ENCODE data around the gene ROCK1. TPM values are rescaled to one million over a fixed set of nuclear protein-coding genes. Genes with fewer than 3 reads are reported as not detected.

ROCK1 gene
- total and polyA plus RNA-seq, 2 donors (not counting 3 experiments of a cell fraction or from before 2014, with no cell fraction given) = 5.3 to 53.0 TPM

GRCh38 chr18:21057112-21057511 lies 54.5 kb downstream of the ROCK1 start:
- no peak for DNase-seq (ENCODE audit: low read depth, low spot score)
- no peaks in the 10 kb centered on the region for H3K9me3 ChIP-seq (replicated peaks; ENCODE audit: control insufficient read depth, insufficient read depth, low read length)
- no peak for TF ChIP-seq POLR2AphosphoS5 (IDR thresholded peaks at IDR 0.05; ENCODE audit: insufficient read depth, low read depth, low read length)
- TF ChIP-seq FOS (IDR thresholded peaks at IDR 0.05; ENCODE audit: borderline replicate concordance, insufficient read depth, low read length) = no peak
- no peak for TF ChIP-seq POLR2A (IDR thresholded peaks at IDR 0.05; ENCODE audit: low read depth, low read length)
- TF ChIP-seq MYC (IDR thresholded peaks at IDR 0.05; ENCODE audit: low read depth, low read length) = no peak
- TF ChIP-seq JUN (IDR thresholded peaks at IDR 0.05; ENCODE audit: borderline replicate concordance, insufficient read depth, insufficient read length, low read depth) = no peak
- no peak for TF ChIP-seq CTCF (IDR thresholded peaks at IDR 0.05; ENCODE audit: extremely low read depth in 1 of 2, insufficient read depth in 1 of 2, low read depth in 1 of 2, low read length in 2 of 2)
- TF ChIP-seq MAX (IDR thresholded peaks at IDR 0.05; ENCODE audit: insufficient read depth, insufficient read length) = no peak
- no peak for TF ChIP-seq GATA2 (IDR thresholded peaks at IDR 0.05; ENCODE audit: insufficient read depth, insufficient read length, low read depth, low read length)
- TF ChIP-seq EZH2 (IDR thresholded peaks at IDR 0.05; ENCODE audit: borderline replicate concordance, low read depth, low read length, severe bottlenecking) = no peak
- CTCF ChIA-PET = no interaction called here
- POLR2A ChIA-PET = no interaction called here
- FAIRE-seq = no peak
- no peak overlapping the region for H3K4me3 ChIP-seq (replicated peaks in 1 of 3; ENCODE audit: insufficient read depth in 1 of 3, low read depth in 1 of 3, low read length in 3 of 3)
- no peaks in the 10 kb centered on the region for H3K27me3 ChIP-seq (ENCODE audit: control insufficient read depth in 2 of 2, insufficient read depth in 2 of 2, low read length in 2 of 2)
- dilution Hi-C loops (cut with MboI; ENCODE audit: extremely low pct_ligation_motif_present, low sequenced_read_pairs) = no loop called here
- intact Hi-C loops (cut with micrococcal nuclease) = no loop called here
- no peak overlapping the region for H3K27ac ChIP-seq (ENCODE audit: insufficient read depth, low read depth, low read length)
- no peaks in the 10 kb centered on the region for H3K9me1 ChIP-seq (replicated peaks; ENCODE audit: control insufficient read depth, extremely low read depth, insufficient read depth, low read length)
- H3K79me2 ChIP-seq (ENCODE audit: control insufficient read depth, insufficient read depth, low read length) = peaks cover 78% of the 10 kb centered on the region
- H3K9ac ChIP-seq (replicated peaks; ENCODE audit: extremely low read depth, insufficient read depth, low read length) = no peak overlapping the region
- no peak overlapping the region for H2AFZ ChIP-seq (ENCODE audit: low read depth, low read length)
- H4K20me1 ChIP-seq (replicated peaks; ENCODE audit: control insufficient read depth, extremely low read depth, insufficient read depth, low read length) = peaks cover 5% of the 10 kb centered on the region
- H3K36me3 ChIP-seq (ENCODE audit: control insufficient read depth in 2 of 2, extremely low read depth in 1 of 2, insufficient read depth in 2 of 2, low read length in 2 of 2) = no peaks in the 10 kb centered on the region
- no TSS peak for BruUV-seq (replicated peaks)
- H3K4me1 ChIP-seq (ENCODE audit: control insufficient read depth, extremely low read depth, insufficient read depth, low read length) = no peaks in the 10 kb centered on the region
- H3K4me2 ChIP-seq (ENCODE audit: insufficient read depth, low read length) = no peak overlapping the region
